Activated naive CD8-positive, alpha-beta T cell treated with anti-CD3 and anti-CD28 coated beads for 36 hours (primary cell): ENCODE measurements around the gene IRAK3. TPM values are rescaled to one million over a fixed set of nuclear protein-coding genes. Genes with fewer than 3 reads are reported as not detected.
"Not testable (repeated sequence)": the region's sequence is repeated elsewhere in the genome, so short reads cannot be mapped to it uniquely, and the experiment has no call there.

Experiments used
- DNase-seq: peaks from one replicate; pipeline ENCODE4 v3.0.0; 2021
- H3K27ac Mint-ChIP-seq: one replicate; pipeline ENCODE4 v1.8.0; 2022; ENCODE audit warnings: mild to moderate bottlenecking, moderate library complexity, mixed read lengths
- H3K27me3 Mint-ChIP-seq: one replicate; pipeline ENCODE4 v1.8.0; 2022; ENCODE audit warnings: mild to moderate bottlenecking, mixed read lengths
- H3K36me3 Mint-ChIP-seq: one replicate; pipeline ENCODE4 v1.8.0; 2021; ENCODE audit warnings: mild to moderate bottlenecking, mixed read lengths
- H3K4me1 Mint-ChIP-seq: one replicate; pipeline ENCODE4 v1.8.0; 2021; ENCODE audit warnings: mixed read lengths
- H3K4me3 Mint-ChIP-seq: one replicate; pipeline ENCODE4 v1.8.0; 2022; ENCODE audit warnings: mild to moderate bottlenecking, moderate library complexity, mixed read lengths
- H3K9me3 Mint-ChIP-seq: one replicate; pipeline ENCODE4 v1.8.0; 2022; ENCODE audit warnings: mixed read lengths
- total RNA-seq, 2 experiments: library from RNA; stranded (reverse); gene quantifications; one replicate each; pipeline ENCODE4 v1.2.3, GENCODE V29; 2021

The IRAK3 gene
- total RNA-seq, 2 experiments from 2014 or later = 0.30 to 0.33 TPM

DNA sequence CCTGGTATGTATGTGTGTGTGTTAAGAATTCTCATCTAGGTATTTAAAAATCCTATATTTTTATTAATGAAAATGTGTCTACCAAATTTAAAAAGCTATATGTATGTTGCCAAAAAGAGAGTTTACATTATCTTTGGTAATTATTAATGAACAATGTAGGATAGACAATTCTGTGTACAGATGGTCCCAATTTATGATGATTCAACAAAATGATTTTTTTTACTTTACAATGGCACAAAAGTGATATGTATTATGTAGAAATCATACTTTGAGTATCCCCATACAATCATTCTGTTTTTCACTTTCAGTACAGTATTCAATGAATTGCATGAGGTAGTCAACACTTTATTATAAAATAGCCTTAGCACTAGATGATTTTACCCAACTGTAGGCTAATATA lies 39.4 kb downstream of the IRAK3 start:
- no peak overlapping the region for H3K27ac Mint-ChIP-seq
- H3K27me3 Mint-ChIP-seq = no peaks in the 10 kb centered on the region
- no peak overlapping the region for H3K4me3 Mint-ChIP-seq
- no peak for DNase-seq
- no peaks in the 10 kb centered on the region for H3K9me3 Mint-ChIP-seq
- H3K4me1 Mint-ChIP-seq = no peaks in the 10 kb centered on the region
- H3K36me3 Mint-ChIP-seq = no peaks in the 10 kb centered on the region

DNA sequence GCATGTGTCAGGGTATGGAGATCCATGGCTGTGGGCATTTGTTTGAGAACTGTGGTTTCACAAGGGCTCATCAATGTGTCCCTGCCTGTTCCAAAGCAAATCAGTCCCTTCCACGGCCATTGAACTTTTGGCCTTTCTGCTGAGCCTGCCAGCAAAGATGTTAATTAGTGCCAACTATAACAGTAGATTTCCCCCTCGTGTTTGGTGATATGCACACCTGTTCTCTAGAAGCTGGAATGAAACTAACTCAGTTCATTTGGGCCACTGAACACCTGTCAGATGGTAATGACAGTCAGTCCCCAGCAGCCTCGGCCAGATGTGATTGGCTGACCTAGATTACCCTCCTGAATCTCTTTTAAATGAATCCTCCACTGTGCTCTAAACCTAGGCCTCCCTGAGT lies 43.2 kb downstream of the IRAK3 start:
- Mint-ChIP-seq H3K27ac (no peak overlapping the region), H3K4me3 (no peak overlapping the region), H3K36me3 (no peaks in the 10 kb centered on the region), H3K4me1 (peaks cover 2% of the 10 kb centered on the region), H3K9me3 (no peaks in the 10 kb centered on the region), H3K27me3 (peaks cover 24% of the 10 kb centered on the region)
- no peak for DNase-seq

DNA sequence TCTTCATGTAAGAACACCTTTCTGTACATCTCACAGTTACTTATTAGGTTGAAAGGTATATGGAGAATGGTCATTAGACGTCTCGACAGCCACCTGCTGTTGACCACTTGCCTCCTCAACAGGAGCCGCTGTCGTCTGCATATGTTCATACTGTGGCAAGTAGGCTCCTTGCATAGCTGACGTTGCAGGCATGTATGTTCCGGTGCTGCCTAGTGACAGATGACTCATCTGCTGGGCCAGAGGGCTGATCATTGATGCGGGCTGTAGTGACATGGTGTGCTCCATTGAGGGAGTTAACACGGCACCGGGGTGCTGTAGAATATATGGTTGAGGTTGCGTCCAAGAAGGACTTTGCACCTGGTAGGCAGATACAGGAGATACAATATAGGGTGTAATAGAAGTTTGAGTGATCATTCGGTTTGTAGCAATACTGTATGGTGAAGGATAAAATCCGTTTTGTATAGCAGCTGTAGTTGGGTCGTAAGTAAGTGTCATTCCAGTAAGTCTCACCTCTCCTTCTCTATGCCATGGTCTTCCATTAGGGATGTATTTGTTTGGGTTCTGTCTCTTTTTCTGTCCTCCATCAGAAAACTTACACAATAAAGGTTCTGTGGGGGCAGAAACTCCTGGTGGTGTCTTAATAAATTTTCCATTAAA lies 45.2 kb downstream of the IRAK3 start:
- not testable (repeated sequence) for H3K27ac Mint-ChIP-seq, H3K4me1 Mint-ChIP-seq, DNase-seq, H3K9me3 Mint-ChIP-seq, H3K36me3 Mint-ChIP-seq
- Mint-ChIP-seq H3K4me3 (peak overlapping the region; percentile 37), H3K27me3 (peaks cover 39% of the 10 kb centered on the region)

DNA sequence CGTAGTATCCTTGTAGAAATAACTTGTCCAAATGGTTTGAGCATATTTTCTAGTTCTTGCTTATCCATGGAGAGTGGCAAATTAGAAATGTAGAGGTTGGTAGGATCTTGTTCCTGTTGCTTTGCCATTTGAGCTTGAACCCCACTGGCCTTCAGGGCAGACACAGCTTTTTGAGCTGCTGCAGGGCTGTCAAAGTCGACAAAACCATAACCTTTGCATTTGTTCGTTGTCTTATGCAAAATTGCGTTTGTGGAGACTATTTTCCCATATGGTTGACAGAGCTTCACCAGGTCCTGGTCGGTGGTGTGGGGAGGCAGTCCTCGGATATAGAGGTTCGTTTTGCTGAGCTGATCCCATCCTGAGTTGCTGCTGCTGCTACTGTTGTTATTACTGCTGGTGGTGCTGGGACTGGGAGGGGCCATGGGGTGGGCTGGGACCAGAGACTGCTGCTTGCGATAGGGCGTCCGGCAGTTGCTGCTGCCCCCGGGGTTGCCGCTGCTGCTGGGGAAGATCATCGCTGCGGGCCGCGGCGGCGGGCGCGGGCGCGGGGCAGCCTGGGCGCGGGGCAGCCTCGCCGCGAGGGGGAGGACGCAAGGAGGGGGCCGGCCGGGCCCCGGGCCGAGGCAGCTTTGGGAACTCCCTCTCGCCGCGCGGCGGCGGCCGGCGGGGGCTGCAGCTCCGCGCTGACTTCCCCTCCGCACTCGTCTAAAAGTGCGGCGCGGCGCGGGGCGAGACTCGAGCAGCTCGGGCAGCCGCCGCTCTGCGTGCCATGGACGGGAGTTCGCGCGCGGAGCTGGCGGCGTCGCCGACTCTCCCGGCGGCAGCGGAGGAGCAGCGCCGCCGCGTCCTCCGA lies 46.0 kb downstream of the IRAK3 start:
- not testable (repeated sequence) for H3K9me3 Mint-ChIP-seq, H3K4me1 Mint-ChIP-seq, H3K27ac Mint-ChIP-seq, H3K36me3 Mint-ChIP-seq
- Mint-ChIP-seq H3K27me3 (peaks cover 44% of the 10 kb centered on the region), H3K4me3 (peak overlapping the region; percentile 55)
- peak; percentile 41 for DNase-seq

DNA sequence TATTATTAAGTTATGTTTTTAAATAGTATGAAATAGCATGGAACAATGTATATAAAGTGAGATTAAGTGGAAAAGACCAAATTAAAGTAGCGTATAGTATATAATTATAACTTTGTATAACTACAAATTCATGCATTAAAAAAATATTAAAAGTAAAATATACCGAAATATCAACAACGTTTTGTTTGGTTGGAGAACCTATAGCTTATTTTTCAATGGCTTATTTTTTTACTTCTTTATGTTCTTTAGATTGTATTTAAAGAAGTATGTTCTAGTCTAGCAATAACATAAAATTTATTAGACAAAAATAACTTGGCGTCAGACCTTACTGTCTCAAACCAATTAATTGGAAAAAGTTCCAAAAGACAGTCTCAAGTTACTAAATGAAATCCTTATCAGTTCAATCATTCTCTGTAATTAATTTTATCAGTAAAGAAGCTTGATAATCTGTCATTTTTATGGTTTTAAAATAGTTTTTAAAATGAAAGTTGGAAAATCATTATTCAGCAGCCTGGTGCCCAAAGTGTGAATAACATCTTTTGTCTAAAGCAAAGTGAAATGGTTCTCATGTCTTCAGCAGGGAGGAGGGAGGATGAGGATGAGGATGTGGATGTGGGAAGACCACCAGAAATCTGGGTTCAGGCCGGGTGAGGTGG lies 46.7 kb downstream of the IRAK3 start:
- H3K27me3 Mint-ChIP-seq = peaks cover 51% of the 10 kb centered on the region
- peak overlapping the region; percentile 55 for H3K4me3 Mint-ChIP-seq
- no peak overlapping the region for H3K27ac Mint-ChIP-seq
- no peaks in the 10 kb centered on the region for H3K9me3 Mint-ChIP-seq
- H3K36me3 Mint-ChIP-seq = no peaks in the 10 kb centered on the region
- DNase-seq = no peak
- H3K4me1 Mint-ChIP-seq = peaks cover 2% of the 10 kb centered on the region

DNA sequence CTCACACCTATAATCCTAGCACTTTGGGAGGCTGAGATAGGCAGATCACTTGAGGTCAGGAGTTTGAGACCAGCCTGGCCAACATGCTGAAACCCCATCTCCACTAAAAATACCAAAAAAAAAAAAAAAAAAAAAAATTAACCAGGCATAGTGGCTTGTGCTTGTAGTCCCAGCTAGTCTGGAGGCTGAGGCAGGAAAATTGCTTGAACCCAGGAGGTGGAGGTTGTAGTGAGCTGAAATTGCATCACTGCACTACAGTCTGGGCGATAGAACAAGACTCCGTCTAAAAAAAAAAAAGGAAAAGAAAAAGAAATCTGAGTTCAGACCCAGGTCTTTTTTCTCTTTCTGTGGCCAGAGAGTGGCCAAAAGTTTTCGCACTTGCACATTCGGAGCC lies 47.3 kb downstream of the IRAK3 start:
- not testable (repeated sequence) for H3K27ac Mint-ChIP-seq, H3K9me3 Mint-ChIP-seq, H3K36me3 Mint-ChIP-seq, H3K4me1 Mint-ChIP-seq, H3K4me3 Mint-ChIP-seq, DNase-seq
- H3K27me3 Mint-ChIP-seq = peaks cover 56% of the 10 kb centered on the region

DNA sequence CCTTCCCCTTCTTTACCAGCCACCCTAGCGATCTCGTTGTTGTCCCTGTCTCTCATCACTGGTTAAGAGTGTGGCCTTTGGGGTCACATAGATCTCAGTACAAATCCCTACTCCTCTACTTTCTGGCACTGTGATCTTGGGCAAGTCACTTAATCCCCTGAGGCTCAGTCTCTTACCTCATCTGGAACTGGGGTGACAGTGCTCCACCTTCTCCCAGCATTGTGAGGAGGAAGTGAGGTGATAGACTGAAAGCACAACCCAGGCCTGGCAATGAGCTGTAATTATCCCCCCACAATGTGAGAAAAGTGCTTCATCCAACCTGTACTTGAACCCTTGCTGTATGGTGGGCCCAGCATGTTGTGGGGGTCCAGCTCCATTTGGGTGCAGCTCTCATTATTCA lies 48.0 kb downstream of the IRAK3 start:
- DNase-seq = no peak
- Mint-ChIP-seq H3K27me3 (peaks cover 60% of the 10 kb centered on the region), H3K4me3 (no peak overlapping the region), H3K4me1 (peaks cover 2% of the 10 kb centered on the region), H3K9me3 (no peaks in the 10 kb centered on the region), H3K36me3 (no peaks in the 10 kb centered on the region), H3K27ac (no peak overlapping the region)

DNA sequence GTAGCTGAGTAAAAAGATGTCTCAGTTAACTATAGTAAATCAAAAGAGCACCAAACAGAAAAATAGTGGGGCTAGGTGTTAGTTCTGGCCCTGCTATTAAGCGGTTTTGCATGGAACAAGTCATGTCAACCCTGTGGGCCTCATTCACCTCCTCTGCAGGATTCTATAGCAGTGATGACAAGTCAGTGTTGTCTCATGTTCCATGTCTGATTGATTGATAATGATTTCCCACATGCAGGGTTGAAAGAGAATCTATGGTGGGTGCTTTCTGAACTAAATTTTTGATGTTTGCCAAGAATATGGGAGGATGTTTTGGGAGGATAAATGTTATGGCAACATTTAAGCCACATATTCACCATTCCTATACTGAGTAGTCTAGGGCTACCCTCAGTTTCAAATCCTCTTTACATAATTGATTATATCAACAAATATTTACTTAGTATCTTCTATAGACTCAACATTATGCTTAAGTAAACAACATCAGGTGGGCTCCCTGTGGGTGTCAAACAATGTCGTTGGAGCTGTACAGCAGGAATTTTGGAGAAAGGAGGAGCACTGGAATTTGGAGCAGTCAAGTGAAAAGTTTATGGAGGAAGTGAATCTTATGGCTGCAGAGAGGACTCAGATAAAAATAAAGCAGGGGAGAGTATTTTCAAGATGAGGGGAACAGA lies 48.6 kb downstream of the IRAK3 start:
- Mint-ChIP-seq H3K4me3 (no peak overlapping the region), H3K27me3 (peaks cover 60% of the 10 kb centered on the region), H3K36me3 (no peaks in the 10 kb centered on the region), H3K27ac (no peak overlapping the region), H3K9me3 (no peaks in the 10 kb centered on the region), H3K4me1 (peaks cover 2% of the 10 kb centered on the region)
- no peak for DNase-seq

DNA sequence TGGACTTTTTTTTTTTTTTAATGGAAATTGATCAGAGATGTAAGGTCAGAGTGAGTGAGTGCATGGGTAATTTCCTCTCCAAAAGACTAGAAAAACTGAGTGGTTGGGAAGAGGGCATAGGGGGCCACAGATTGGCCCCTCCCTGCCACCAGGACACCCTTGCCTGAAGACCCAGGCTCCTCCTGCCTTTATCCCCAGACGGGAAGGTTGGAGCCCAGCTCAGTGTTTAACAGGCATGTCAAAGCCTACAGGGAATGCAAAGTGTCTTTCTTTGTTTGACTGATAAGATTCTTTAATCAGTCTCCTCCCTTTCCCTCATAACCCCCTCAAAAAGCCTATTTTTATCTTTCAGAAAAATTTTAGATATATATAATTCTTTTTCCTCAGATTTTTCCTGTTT lies 50.3 kb downstream of the IRAK3 start:
- Mint-ChIP-seq H3K27ac (no peak overlapping the region), H3K9me3 (no peaks in the 10 kb centered on the region), H3K36me3 (no peaks in the 10 kb centered on the region), H3K4me3 (no peak overlapping the region), H3K27me3 (peaks cover 56% of the 10 kb centered on the region), H3K4me1 (peaks cover 2% of the 10 kb centered on the region)
- no peak for DNase-seq

DNA sequence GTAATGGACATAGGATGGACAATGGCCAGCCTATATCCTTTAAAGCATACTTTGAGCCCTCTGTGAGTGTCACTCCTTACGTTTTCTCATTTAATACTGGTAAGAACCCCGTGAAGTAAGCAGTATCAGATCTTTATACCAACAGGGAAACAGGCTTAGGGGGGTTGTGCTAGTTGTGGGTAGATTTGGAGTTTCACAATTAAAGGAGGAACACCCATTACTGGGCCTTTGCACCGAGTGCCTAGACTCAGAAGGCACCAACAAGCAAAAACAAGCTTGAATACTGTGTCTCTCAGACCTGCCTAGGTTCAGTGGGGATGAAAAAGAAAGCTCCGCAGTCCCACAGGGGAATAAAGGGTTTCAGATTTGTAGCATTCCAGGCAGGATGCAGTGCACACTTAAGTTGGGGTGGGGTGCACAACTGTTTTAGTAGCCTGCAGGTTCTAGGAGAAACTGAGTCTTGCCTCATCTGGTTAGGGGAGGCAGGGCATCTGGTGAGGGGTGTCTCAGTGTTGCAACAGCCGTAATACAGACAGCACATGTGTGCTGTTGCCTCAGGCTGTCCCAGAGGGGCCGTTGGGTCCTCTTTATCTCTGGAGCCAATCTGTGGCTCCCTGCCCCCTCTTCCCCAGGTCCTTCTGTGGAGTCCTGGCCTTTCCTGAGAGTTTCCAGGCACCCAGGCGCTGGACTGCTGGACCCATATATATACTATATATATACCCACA lies 51.2 kb downstream of the IRAK3 start:
- Mint-ChIP-seq H3K4me1 (peaks cover 2% of the 10 kb centered on the region), H3K4me3 (no peak overlapping the region), H3K27ac (no peak overlapping the region), H3K9me3 (no peaks in the 10 kb centered on the region), H3K36me3 (no peaks in the 10 kb centered on the region), H3K27me3 (peaks cover 49% of the 10 kb centered on the region)
- no peak for DNase-seq

DNA sequence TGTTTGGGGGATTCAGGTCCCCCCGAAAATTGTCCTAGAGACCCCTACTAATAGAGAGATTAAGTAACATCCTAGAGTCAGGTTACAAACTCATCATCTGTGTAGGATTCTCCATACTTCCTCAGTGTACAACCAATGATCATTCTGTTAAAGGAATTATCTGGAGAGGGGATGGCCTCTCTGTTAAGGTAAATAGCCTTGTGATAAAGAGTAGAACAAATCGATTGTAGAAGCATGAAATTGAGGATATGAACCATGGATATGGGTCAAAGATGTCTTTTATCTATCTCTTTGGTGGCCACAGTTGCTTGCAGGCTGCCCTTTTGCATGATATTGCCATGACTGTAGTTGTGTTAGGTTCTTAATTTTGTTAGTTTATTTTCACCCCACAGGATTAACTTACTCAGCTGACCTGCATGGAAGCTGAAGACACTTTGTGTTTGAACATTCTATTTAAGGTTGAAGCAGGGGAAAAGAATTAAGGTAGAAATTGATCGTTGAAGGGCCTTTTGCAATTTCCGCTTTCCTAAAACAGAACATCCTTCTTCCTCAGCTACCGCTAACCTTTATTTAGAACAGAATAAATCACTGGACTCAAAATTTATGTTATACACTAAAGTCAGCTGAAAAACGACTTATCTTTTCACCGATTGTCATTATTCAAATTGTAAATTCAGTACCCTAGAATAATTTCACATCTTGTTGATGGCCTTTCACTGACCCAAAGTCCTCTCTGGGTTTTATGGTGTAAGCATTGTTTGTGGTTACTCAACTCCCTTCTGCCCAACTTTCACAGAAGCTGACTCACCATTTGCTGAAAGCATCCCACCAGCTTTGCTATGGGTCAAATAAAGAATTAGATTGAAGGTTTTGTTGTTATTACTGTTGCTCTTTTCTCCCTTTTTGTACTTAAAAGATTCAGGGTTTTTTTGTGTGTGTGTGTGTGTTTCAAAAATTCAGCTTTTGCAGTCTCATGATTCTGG lies 52.3 kb downstream of the IRAK3 start:
- DNase-seq = no peak
- no peak overlapping the region for H3K4me3 Mint-ChIP-seq
- H3K36me3 Mint-ChIP-seq = no peaks in the 10 kb centered on the region
- no peaks in the 10 kb centered on the region for H3K4me1 Mint-ChIP-seq
- no peak overlapping the region for H3K27ac Mint-ChIP-seq
- H3K27me3 Mint-ChIP-seq = peaks cover 45% of the 10 kb centered on the region
- H3K9me3 Mint-ChIP-seq = no peaks in the 10 kb centered on the region

DNA sequence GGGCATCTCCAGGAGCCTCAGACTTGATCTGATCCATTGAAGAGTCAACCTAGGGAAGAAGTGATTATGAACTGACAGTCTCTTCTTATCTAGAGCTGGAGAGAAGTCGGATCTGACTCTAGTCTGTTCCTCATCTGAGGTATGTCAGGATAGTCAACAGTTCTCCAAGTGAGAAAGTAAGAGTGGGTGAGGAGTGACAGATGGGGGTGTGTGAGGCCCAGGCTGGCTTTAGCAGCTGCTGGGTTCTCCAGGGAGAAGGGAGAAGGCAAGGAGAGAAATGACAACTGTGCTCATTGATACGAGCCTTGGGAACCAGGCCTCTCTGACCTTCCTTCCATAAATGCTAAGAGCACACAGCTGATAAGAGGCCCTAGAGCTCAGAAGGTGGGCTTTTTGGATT lies 53.3 kb downstream of the IRAK3 start:
- no peaks in the 10 kb centered on the region for H3K4me1 Mint-ChIP-seq
- no peaks in the 10 kb centered on the region for H3K9me3 Mint-ChIP-seq
- DNase-seq = no peak
- no peak overlapping the region for H3K27ac Mint-ChIP-seq
- H3K27me3 Mint-ChIP-seq = peaks cover 36% of the 10 kb centered on the region
- no peak overlapping the region for H3K4me3 Mint-ChIP-seq
- no peaks in the 10 kb centered on the region for H3K36me3 Mint-ChIP-seq

DNA sequence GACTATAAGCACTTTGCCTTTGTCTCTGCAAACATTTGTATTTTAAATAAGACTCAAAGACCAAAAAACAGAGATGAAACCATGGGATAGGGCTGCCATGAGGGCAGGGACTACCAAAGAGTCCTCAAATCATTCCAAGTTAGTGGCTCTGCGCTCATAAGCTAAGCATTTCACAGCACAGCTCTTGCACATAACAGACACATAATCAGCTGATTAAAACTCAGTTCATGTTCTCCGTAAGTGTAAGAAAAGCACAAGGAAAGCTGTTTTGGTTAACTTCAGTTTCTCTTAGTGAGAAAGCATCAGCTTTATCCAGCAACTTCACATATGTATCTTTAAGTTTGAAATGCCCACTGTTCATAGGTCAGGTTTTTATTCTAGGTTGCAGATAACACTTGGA lies 54.9 kb downstream of the IRAK3 start:
- no peak overlapping the region for H3K4me3 Mint-ChIP-seq
- H3K4me1 Mint-ChIP-seq = no peaks in the 10 kb centered on the region
- H3K27me3 Mint-ChIP-seq = peaks cover 24% of the 10 kb centered on the region
- H3K27ac Mint-ChIP-seq = no peak overlapping the region
- no peaks in the 10 kb centered on the region for H3K9me3 Mint-ChIP-seq
- H3K36me3 Mint-ChIP-seq = no peaks in the 10 kb centered on the region
- DNase-seq = no peak

DNA sequence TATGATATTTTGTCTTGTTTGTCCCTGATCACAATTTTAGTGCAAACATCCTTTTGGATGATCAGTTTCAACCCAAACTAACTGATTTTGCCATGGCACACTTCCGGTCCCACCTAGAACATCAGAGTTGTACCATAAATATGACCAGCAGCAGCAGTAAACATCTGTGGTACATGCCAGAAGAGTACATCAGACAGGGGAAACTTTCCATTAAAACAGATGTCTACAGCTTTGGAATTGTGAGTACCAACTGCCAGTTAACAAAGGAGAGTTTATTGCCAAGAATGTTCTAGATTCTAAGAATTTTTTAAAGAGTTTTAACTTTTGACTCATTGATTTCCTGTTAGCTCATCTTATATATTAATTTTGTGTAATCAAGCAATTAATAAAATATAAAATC lies 55.4 kb downstream of the IRAK3 start:
- no peak overlapping the region for H3K4me3 Mint-ChIP-seq
- DNase-seq = no peak
- no peaks in the 10 kb centered on the region for H3K9me3 Mint-ChIP-seq
- no peak overlapping the region for H3K27ac Mint-ChIP-seq
- no peaks in the 10 kb centered on the region for H3K4me1 Mint-ChIP-seq
- H3K27me3 Mint-ChIP-seq = peaks cover 21% of the 10 kb centered on the region
- H3K36me3 Mint-ChIP-seq = no peaks in the 10 kb centered on the region
